SH-SY5Y (cell line): Measurements from ENCODE around the gene TREM2.

Experiments
- GATA2 ChIP-seq: IDR thresholded peaks from 2 replicates; pipeline ENCODE4 v1.6.1; 2011; ENCODE audit warnings: mild to moderate bottlenecking, low read depth, low read length
- GATA3 ChIP-seq: IDR thresholded peaks from 2 replicates; pipeline ENCODE4 v1.6.1; 2011; ENCODE audit warnings: low read depth, mild to moderate bottlenecking, low read length, moderate library complexity

DNA sequence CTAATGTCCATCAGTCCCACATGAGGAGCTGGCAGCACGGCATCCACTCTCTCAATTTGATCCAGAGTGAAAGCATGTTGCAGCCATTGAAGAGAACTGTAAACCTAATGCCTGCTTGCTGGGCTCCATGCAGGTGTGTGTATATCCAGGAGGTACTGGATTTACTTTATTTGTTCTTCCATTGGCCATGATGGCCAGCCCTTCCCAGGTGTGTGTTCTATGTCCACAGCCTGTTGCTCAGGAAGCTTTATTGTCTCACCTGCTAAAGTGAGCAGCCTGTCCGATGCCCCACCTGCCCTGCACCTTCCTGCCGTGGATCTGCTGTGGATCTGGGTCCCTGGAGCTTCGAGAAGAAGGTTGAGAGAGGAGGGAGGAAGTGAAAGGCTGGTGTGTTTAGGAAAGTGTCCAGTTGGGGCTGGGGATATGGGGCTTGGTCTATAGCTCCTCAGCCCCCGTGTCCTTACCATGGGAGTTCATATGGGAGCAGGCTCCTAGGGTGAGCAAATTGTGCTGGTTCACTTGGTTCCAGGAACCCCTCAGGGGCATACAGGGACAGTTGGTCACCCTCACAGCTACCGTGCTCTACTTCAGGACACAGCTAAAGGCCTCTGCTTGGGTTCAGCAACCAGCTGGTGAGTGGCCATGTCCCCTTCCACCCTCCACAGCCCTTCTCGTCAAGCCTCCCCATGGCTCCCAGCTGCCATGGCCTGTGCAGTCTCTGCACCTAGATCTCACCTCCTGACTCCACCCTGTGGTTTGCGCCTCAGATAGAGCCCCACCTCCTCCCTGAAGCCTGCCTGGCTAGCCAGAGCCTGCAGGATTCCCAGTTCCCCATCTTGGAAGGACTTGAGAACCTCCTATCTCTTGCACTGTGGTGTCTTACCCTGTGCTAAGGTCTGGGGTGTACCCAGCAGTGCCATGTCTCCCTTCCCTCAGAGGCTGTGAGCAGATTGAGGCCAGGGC, 25.3 kb upstream of the TREM2 start:
- TF ChIP-seq GATA2 (no peak), GATA3 (no peak)
